Fibroblast of lung (primary cell): ENCODE data around the gene NEAT1. TPM values are rescaled to one million over a fixed set of nuclear protein-coding genes. Genes with fewer than 3 reads are reported as not detected.

ENCODE experiments used
- DNase-seq, 2 donors: peaks; one replicate each; pipeline versions ENCODE4 v3.0.0 to v3.0.0-alpha.2; 2010; ENCODE audit warnings: low read depth in 2 of 2
- H2AFZ ChIP-seq: 2 replicates; pipeline ENCODE4 v1.5.1; 2012; ENCODE audit warnings: low read length, control low read depth, inconsistent platforms
- H3K27ac ChIP-seq: 2 replicates; pipeline ENCODE4 v1.5.1; 2011; ENCODE audit warnings: low read length, control low read depth; ENCODE audit not compliant: insufficient read depth
- H3K27me3 ChIP-seq: 2 replicates; pipeline ENCODE4 v1.5.1; 2011; ENCODE audit warnings: mild to moderate bottlenecking, low read length; ENCODE audit not compliant: control insufficient read depth, insufficient read depth
- H3K36me3 ChIP-seq: 2 replicates; pipeline ENCODE4 v1.5.1; 2011; ENCODE audit warnings: low read length; ENCODE audit not compliant: control insufficient read depth, insufficient read depth
- H3K4me1 ChIP-seq: 2 replicates; pipeline ENCODE4 v1.5.1; 2011; ENCODE audit warnings: low read length; ENCODE audit not compliant: control insufficient read depth, insufficient read depth; ENCODE audit errors: extremely low read depth
- H3K4me2 ChIP-seq: 2 replicates; pipeline ENCODE4 v1.5.1; 2011; ENCODE audit warnings: low read length, control low read depth; ENCODE audit not compliant: insufficient read depth; ENCODE audit errors: extremely low read depth
- H3K4me3 ChIP-seq, 4 experiments: fragments of 200-600 bp in 1 of 4; sonication (generic) in 1 of 4; replicated peaks in 1 of 4; 2 replicates each; pipeline ENCODE4 v1.5.1; 2011 to 2016; ENCODE audit warnings: low read length in 4 of 4, low read depth in 3 of 4, mild to moderate bottlenecking in 3 of 4, control low read depth in 2 of 4, inconsistent platforms in 1 of 4, mixed read lengths in 1 of 4; ENCODE audit not compliant: insufficient read depth in 1 of 4; ENCODE audit errors: control extremely low read depth in 1 of 4
- H3K79me2 ChIP-seq: 2 replicates; pipeline ENCODE4 v1.5.1; 2012; ENCODE audit warnings: mild to moderate bottlenecking, low read length, inconsistent platforms; ENCODE audit not compliant: control insufficient read depth, insufficient read depth
- H3K9ac ChIP-seq: 2 replicates; pipeline ENCODE4 v1.5.1; 2011; ENCODE audit warnings: mild to moderate bottlenecking, low read length, control low read depth; ENCODE audit not compliant: insufficient read depth
- H3K9me3 ChIP-seq: 2 replicates; pipeline ENCODE4 v1.5.1; 2012; ENCODE audit warnings: low read depth, low read length; ENCODE audit not compliant: control insufficient read depth, insufficient read depth
- H4K20me1 ChIP-seq: 2 replicates; pipeline ENCODE4 v1.5.1; 2011; ENCODE audit warnings: low read length; ENCODE audit not compliant: control insufficient read depth, insufficient read depth; ENCODE audit errors: extremely low read depth
- CTCF ChIP-seq, 2 donors: IDR thresholded peaks in 1 of 2; conservative IDR thresholded peaks in 1 of 2; 1 replicate in 1 of 2; 2 replicates in 1 of 2; pipeline ENCODE4 v1.5.1; 2011 to 2012; ENCODE audit warnings: low read length in 2 of 2, control low read depth in 1 of 2, inconsistent platforms in 1 of 2, low read depth in 1 of 2, mild to moderate bottlenecking in 1 of 2
- EZH2 ChIP-seq: IDR thresholded peaks from 2 replicates; pipeline ENCODE4 v1.5.1; 2012; ENCODE audit warnings: low read length, control low read depth, mild to moderate bottlenecking; ENCODE audit errors: missing control alignments
- polyA plus RNA-seq, 2 donors: library from polyadenylated mRNA; depleted of rRNA in 1 of 2; stranded (reverse) in 1 of 2; unstranded in 1 of 2; fragments of >200 nt; gene quantifications; 2 replicates each; pipeline ENCODE4 v1.2.1, GENCODE V29; 2011 to 2012; ENCODE audit warnings: missing spikeins in 1 of 2
- total RNA-seq: library from RNA; depleted of rRNA; stranded (reverse); fragments of >200 nt; gene quantifications from 2 replicates; pipeline ENCODE4 v1.2.1, GENCODE V29; 2014

NEAT1 gene
- total and polyA plus RNA-seq, 2 donors (not counting 1 experiment from before 2014, with no cell fraction given), result 40.9 to 299 TPM

- H3K9me3 ChIP-seq, result no peaks in the 10 kb centered on the region
- H3K27me3 ChIP-seq, result no peaks in the 10 kb centered on the region
- peaks cover 9% of the 10 kb centered on the region for H4K20me1 ChIP-seq
- H3K4me2 ChIP-seq, result peak overlapping the region; percentile 74
- H3K79me2 ChIP-seq, result peaks cover 70% of the 10 kb centered on the region
- DNase-seq, result no peak
- peak overlapping the region; percentile 97 for H3K9ac ChIP-seq
- peaks cover 39% of the 10 kb centered on the region for H3K4me1 ChIP-seq
- H3K4me3 ChIP-seq, result peak overlapping the region in 2 of 4 experiments; percentile 36 to 61
- no peak for TF ChIP-seq EZH2
- no peak for TF ChIP-seq CTCF (conservative IDR thresholded peaks at IDR 0.05 in 1 of 2, IDR thresholded peaks at IDR 0.05 in 1 of 2; ENCODE audit: low read depth in 1 of 2, low read length in 2 of 2)
- peaks cover 9% of the 10 kb centered on the region for H3K36me3 ChIP-seq
- peak overlapping the region; percentile 100 for H3K27ac ChIP-seq
- H2AFZ ChIP-seq, result no peak overlapping the region
Measured at GRCh38 chr11:65420506-65420905, 2.1 kb upstream of the NEAT1 start.

GRCh38 chr11:65420979-65421793, 1.4 kb upstream of the NEAT1 start:
- peaks cover 39% of the 10 kb centered on the region for H3K4me1 ChIP-seq
- H4K20me1 ChIP-seq, result peaks cover 11% of the 10 kb centered on the region
- peak overlapping the region; percentile 64 to 90 (median 66) for H3K4me3 ChIP-seq
- no peak overlapping the region for H2AFZ ChIP-seq
- DNase-seq, result peak; percentile 99 to 100
- no peaks in the 10 kb centered on the region for H3K9me3 ChIP-seq
- H3K27ac ChIP-seq, result peak overlapping the region; percentile 100
- peak overlapping the region; percentile 92 for H3K4me2 ChIP-seq
- H3K79me2 ChIP-seq, result peaks cover 75% of the 10 kb centered on the region
- H3K27me3 ChIP-seq, result no peaks in the 10 kb centered on the region
- peak overlapping the region; percentile 97 for H3K9ac ChIP-seq
- no peak for TF ChIP-seq EZH2
- H3K36me3 ChIP-seq, result peaks cover 10% of the 10 kb centered on the region

- Histone ChIP-seq H3K27me3 (no peaks in the 10 kb centered on the region), H3K4me1 (peaks cover 32% of the 10 kb centered on the region), H4K20me1 (peaks cover 15% of the 10 kb centered on the region), H2AFZ (no peak overlapping the region), H3K79me2 (peaks cover 77% of the 10 kb centered on the region), H3K27ac (peak overlapping the region; percentile 100), H3K4me2 (peak overlapping the region; percentile 92), H3K36me3 (peaks cover 12% of the 10 kb centered on the region), H3K9ac (peak overlapping the region; percentile 100), H3K4me3 (peak overlapping the region; percentile 78 to 90 (median 86)), H3K9me3 (no peaks in the 10 kb centered on the region)
- TF ChIP-seq EZH2 (no peak), CTCF (conservative IDR thresholded peaks at IDR 0.05 in 1 of 2, IDR thresholded peaks at IDR 0.05 in 1 of 2; ENCODE audit: low read depth in 1 of 2, low read length in 2 of 2) (no peak)
- DNase-seq, result peak; percentile 97 to 99
Measured at GRCh38 chr11:65421794-65422632, 585 bp upstream of the NEAT1 start.
